IMR-90 (cell line): ENCODE data around the gene TBX1. TPM values are rescaled to one million over a fixed set of nuclear protein-coding genes. Genes with fewer than 3 reads are reported as not detected.
"Not testable (repeated sequence)": the region's sequence is repeated elsewhere in the genome, so short reads cannot be mapped to it uniquely, and the experiment has no call there.

Source experiments
- ATAC-seq: fragments of 200-7000 bp; cut with Tn5 transposase; 2 replicates; pipeline ENCODE4 v1.9.1; 2020; ENCODE audit warnings: low read depth, mild to moderate bottlenecking, moderate library complexity
- BruUV-seq: library from RNA; stranded (reverse); fragments of 400-500 nt; replicated peaks from 2 replicates; lab custom pipeline; 2021; lab: Mats Ljungman, UMichigan
- CTCF ChIA-PET: fragments of 300-600 bp; formaldehyde crosslinking; extraction: SDS; loops from one replicate; lab custom pipeline; 2021; ENCODE audit warnings: antibody characterized with exemption; lab: Yijun Ruan, JAX
- POLR2A ChIA-PET: fragments of 300-600 bp; sonication (Branson Sonifier 250); formaldehyde crosslinking; loops from one replicate; lab custom pipeline; 2022; ENCODE audit warnings: antibody characterized with exemption; ENCODE audit not compliant: unreplicated experiment; lab: Charles Lee
- DNase-seq: peaks from one replicate; pipeline ENCODE4 v3.0.0; 2013
- H2AFZ ChIP-seq: replicated peaks from 2 replicates; pipeline ENCODE3; 2013; ENCODE audit warnings: low read length, mild to moderate bottlenecking; ENCODE audit not compliant: poor library complexity
- H2AK5ac ChIP-seq: 2 replicates; pipeline ENCODE4 v1.6.1; 2013; ENCODE audit warnings: low read depth, low read length, inconsistent platforms
- H2AK9ac ChIP-seq: replicated peaks from 2 replicates; pipeline ENCODE3; 2013; ENCODE audit warnings: mild to moderate bottlenecking, low read depth, low read length, moderate library complexity; ENCODE audit not compliant: poor library complexity
- H2BK120ac ChIP-seq: 2 replicates; pipeline ENCODE4 v1.6.1; 2013; ENCODE audit warnings: low read depth, low read length, inconsistent platforms
- H2BK15ac ChIP-seq: 3 replicates; pipeline ENCODE4 v1.6.1; 2013; ENCODE audit warnings: low read depth, low read length, inconsistent platforms
- H2BK20ac ChIP-seq: 2 replicates; pipeline ENCODE4 v1.6.1; 2013; ENCODE audit warnings: low read depth, mild to moderate bottlenecking, inconsistent platforms, low read length, moderate library complexity
- H2BK5ac ChIP-seq: 2 replicates; pipeline ENCODE4 v1.6.1; 2013; ENCODE audit warnings: mild to moderate bottlenecking, low read depth, low read length, inconsistent platforms; ENCODE audit not compliant: poor library complexity, severe bottlenecking
- H3K14ac ChIP-seq: replicated peaks from 2 replicates; pipeline ENCODE4 v1.6.1; 2013; ENCODE audit warnings: low read depth, low read length, inconsistent platforms
- H3K18ac ChIP-seq: 2 replicates; pipeline ENCODE4 v1.6.1; 2013; ENCODE audit warnings: low read depth, low read length, control low read depth
- H3K23ac ChIP-seq: 2 replicates; pipeline ENCODE4 v1.6.1; 2013; ENCODE audit warnings: low read depth, low read length, inconsistent platforms
- H3K27ac ChIP-seq: 2 replicates; pipeline ENCODE4 v1.5.1; 2013; ENCODE audit warnings: mild to moderate bottlenecking, control low read depth, low read length; ENCODE audit not compliant: insufficient read depth
- H3K27me3 ChIP-seq: 2 replicates; pipeline ENCODE4 v1.6.1; 2013; ENCODE audit warnings: low read length; ENCODE audit not compliant: control insufficient read depth, insufficient read depth
- H3K36me3 ChIP-seq: 2 replicates; pipeline ENCODE4 v1.6.1; 2013; ENCODE audit warnings: low read length, mixed read lengths; ENCODE audit not compliant: control insufficient read depth, insufficient read depth
- H3K4ac ChIP-seq: 2 replicates; pipeline ENCODE4 v1.6.1; 2013; ENCODE audit warnings: low read depth, low read length, inconsistent platforms
- H3K4me1 ChIP-seq: 2 replicates; pipeline ENCODE4 v1.6.1; 2013; ENCODE audit warnings: low read length, mixed read lengths; ENCODE audit not compliant: control insufficient read depth, insufficient read depth
- H3K4me2 ChIP-seq: 2 replicates; pipeline ENCODE4 v1.6.1; 2013; ENCODE audit warnings: low read depth, mild to moderate bottlenecking, control low read depth, low read length, moderate library complexity
- H3K4me3 ChIP-seq: 2 replicates; pipeline ENCODE4 v1.5.1; 2013; ENCODE audit warnings: low read depth, mild to moderate bottlenecking, control low read depth, low read length, moderate library complexity; ENCODE audit not compliant: insufficient read depth
- H3K56ac ChIP-seq: 2 replicates; pipeline ENCODE4 v1.6.1; 2013; ENCODE audit warnings: low read length, inconsistent platforms; ENCODE audit not compliant: insufficient read depth; ENCODE audit errors: extremely low read depth
- H3K79me1 ChIP-seq, 2 experiments: 2 replicates each; pipeline ENCODE4 v1.6.1; 2013; ENCODE audit warnings: low read length in 2 of 2, inconsistent platforms in 1 of 2, low read depth in 1 of 2
- H3K9ac ChIP-seq: 2 replicates; pipeline ENCODE4 v1.6.1; 2013; ENCODE audit warnings: low read depth, low read length, control low read depth
- H3K9me1 ChIP-seq: 2 replicates; pipeline ENCODE4 v1.6.1; 2013; ENCODE audit warnings: low read length, inconsistent platforms; ENCODE audit not compliant: insufficient read depth
- H3K9me3 ChIP-seq: 2 replicates; pipeline ENCODE4 v1.6.1; 2013; ENCODE audit warnings: low read length; ENCODE audit not compliant: control insufficient read depth, insufficient read depth
- H4K20me1 ChIP-seq: 2 replicates; pipeline ENCODE4 v1.6.1; 2013; ENCODE audit warnings: low read length, inconsistent platforms; ENCODE audit not compliant: insufficient read depth
- H4K5ac ChIP-seq: 2 replicates; pipeline ENCODE4 v1.6.1; 2013; ENCODE audit warnings: mild to moderate bottlenecking, low read depth, low read length, control low read depth
- H4K8ac ChIP-seq, 2 experiments: 2 replicates each; pipeline ENCODE4 v1.6.1; 2013; ENCODE audit warnings: low read depth in 2 of 2, low read length in 2 of 2, control low read depth in 1 of 2, inconsistent platforms in 1 of 2
- H4K91ac ChIP-seq: 2 replicates; pipeline ENCODE4 v1.6.1; 2013; ENCODE audit warnings: low read depth, low read length, inconsistent platforms; ENCODE audit not compliant: insufficient read depth
- FOS ChIP-seq: fragments of 150-350 bp; IDR thresholded peaks from 2 replicates; pipeline ENCODE4 v1.6.1; 2016; ENCODE audit warnings: low read depth, low read length
- WGBS, 2 experiments: methylation state at CpG; one replicate each; pipeline versions ENCODE4 v1.1.5 to v1.1.7; 2013; ENCODE audit warnings: missing lambda C conversion rate in 2 of 2; ENCODE audit not compliant: insufficient read length in 1 of 2; ENCODE audit errors: extremely low coverage in 2 of 2; 5-methylcytosine and 5-hydroxymethylcytosine counted together
- dilution Hi-C: fragments of 300-500 bp; cut with HindIII; formaldehyde crosslinking; loops from one replicate; pipeline ENCODE4 v1.14.3; 2018; ENCODE audit warnings: low sequenced_read_pairs; ENCODE audit not compliant: unreplicated experiment
- in situ Hi-C: fragments of 300-500 bp; cut with MboI; formaldehyde crosslinking; loops from 3 replicates; pipeline ENCODE4 v1.14.3; 2019; ENCODE audit warnings: low sequenced_read_pairs, inconsistent platforms, mixed read lengths
- intact Hi-C: fragments of 100-400 bp; cut with micrococcal nuclease; formaldehyde crosslinking; loops from 2 replicates; pipeline ENCODE4 v1.10.0; 2022
- polyA plus RNA-seq, 3 experiments: library from polyadenylated mRNA; depleted of rRNA; stranded (reverse); fragments of >200 nt; gene quantifications; 2 replicates each; pipeline ENCODE4 v1.2.3, GENCODE V29; 2012; ENCODE audit warnings: low replicate concordance in 1 of 3
- total RNA-seq: library from RNA; depleted of rRNA; stranded (reverse); fragments of >200 nt; gene quantifications from 2 replicates; pipeline ENCODE4 v1.2.3, GENCODE V29; 2012
- TF ChIP-seq, protein P1 (sequence below): conservative IDR thresholded peaks from 2 replicates; pipeline ENCODE4 v1.5.1; 2012; ENCODE audit warnings: mild to moderate bottlenecking, low read depth, low read length, improper control_type of control experiment
- TF ChIP-seq, protein P2 (sequence below): fragments of 150-350 bp; IDR thresholded peaks from 2 replicates; pipeline ENCODE4 v1.6.1; 2017; ENCODE audit warnings: mild to moderate bottlenecking, antibody characterized with exemption, low read length, low read depth

Gene TBX1
- total and polyA plus RNA-seq, 2 of the 4 experiments (the other 2 are of a cell fraction): 0.03 TPM; not detected in 1

DNA sequence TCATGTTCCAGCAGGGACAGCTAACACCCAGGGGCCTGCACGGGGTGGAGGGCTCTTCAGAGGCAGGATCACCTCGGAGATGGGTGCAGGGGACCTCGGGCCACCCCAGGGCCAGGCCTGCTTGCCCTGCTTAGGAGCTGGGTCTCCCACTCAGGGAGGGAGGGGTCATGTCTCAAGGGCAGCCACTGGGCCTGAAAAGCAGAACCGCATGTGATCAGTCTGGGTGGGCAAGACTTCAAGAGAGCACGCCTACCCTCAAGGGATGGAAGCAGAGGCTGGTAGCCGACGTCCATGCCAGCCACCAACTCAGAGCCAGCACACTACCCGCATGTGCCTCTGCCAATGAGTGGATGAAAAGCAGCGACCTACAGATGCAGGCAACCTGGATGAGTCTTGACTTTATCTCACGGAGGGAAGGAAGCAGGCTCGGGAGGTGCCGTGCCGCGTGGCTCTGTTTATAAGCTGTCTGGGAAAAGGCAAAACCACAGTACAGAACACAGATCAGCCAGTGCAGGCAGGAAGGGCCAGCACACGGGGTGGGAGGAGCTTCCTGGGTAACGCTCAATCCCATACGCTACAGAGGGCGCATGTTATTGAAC is 16.0 kb downstream of the TBX1 start (continued):
- TF ChIP-seq, protein P1, sequence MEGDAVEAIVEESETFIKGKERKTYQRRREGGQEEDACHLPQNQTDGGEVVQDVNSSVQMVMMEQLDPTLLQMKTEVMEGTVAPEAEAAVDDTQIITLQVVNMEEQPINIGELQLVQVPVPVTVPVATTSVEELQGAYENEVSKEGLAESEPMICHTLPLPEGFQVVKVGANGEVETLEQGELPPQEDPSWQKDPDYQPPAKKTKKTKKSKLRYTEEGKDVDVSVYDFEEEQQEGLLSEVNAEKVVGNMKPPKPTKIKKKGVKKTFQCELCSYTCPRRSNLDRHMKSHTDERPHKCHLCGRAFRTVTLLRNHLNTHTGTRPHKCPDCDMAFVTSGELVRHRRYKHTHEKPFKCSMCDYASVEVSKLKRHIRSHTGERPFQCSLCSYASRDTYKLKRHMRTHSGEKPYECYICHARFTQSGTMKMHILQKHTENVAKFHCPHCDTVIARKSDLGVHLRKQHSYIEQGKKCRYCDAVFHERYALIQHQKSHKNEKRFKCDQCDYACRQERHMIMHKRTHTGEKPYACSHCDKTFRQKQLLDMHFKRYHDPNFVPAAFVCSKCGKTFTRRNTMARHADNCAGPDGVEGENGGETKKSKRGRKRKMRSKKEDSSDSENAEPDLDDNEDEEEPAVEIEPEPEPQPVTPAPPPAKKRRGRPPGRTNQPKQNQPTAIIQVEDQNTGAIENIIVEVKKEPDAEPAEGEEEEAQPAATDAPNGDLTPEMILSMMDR: no peak
- no peak for TF ChIP-seq FOS
- TF ChIP-seq, protein P2, sequence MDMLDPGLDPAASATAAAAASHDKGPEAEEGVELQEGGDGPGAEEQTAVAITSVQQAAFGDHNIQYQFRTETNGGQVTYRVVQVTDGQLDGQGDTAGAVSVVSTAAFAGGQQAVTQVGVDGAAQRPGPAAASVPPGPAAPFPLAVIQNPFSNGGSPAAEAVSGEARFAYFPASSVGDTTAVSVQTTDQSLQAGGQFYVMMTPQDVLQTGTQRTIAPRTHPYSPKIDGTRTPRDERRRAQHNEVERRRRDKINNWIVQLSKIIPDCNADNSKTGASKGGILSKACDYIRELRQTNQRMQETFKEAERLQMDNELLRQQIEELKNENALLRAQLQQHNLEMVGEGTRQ: no peak

DNA sequence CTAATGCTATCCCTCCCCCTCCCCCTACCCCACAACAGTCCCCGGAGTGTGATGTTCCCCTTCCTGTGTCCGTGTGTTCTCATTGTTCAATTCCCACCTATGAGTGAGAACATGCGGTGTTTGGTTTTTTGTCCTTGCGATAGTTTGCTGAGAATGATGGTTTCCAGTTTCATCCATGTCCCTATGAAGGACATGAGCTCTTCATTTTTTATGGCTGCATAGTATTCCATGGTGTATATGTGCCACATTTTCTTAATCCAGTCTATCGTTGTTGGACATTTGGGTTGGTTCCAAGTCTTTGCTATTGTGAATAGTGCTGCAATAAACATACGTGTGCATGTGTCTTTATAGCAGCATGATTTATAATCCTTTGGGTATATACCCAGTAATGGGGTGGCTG is 16.6 kb downstream of the TBX1 start:
- H3K18ac ChIP-seq, H2AK9ac ChIP-seq, intact Hi-C loops, H4K20me1 ChIP-seq, DNase-seq, H2BK120ac ChIP-seq, H4K8ac ChIP-seq, H3K9me3 ChIP-seq, H3K23ac ChIP-seq, H3K9me1 ChIP-seq, H2AK5ac ChIP-seq, H3K9ac ChIP-seq, H3K79me1 ChIP-seq, H3K4me2 ChIP-seq, H2BK15ac ChIP-seq, ATAC-seq, CTCF ChIA-PET, in situ Hi-C loops, H4K5ac ChIP-seq, H3K56ac ChIP-seq, H3K4ac ChIP-seq, H4K91ac ChIP-seq, H2BK5ac ChIP-seq, BruUV-seq, POLR2A ChIA-PET, H3K4me1 ChIP-seq, H2AFZ ChIP-seq, dilution Hi-C loops, H3K36me3 ChIP-seq, H2BK20ac ChIP-seq, H3K4me3 ChIP-seq, H3K14ac ChIP-seq, H3K27ac ChIP-seq: not testable (repeated sequence)
- H3K27me3 ChIP-seq: peaks cover 28% of the 10 kb centered on the region
- no CpG with 5 or more reads among the region's 6 CpGs for WGBS, 2 experiments
